ENCODE data around the gene RAI2. TPM values are rescaled to one million over a fixed set of nuclear protein-coding genes. Genes with fewer than 3 reads are reported as not detected.

Gene RAI2
- 1 to 10 TPM; 3.9 to 7.0 TPM for polyA plus RNA-seq

DNA sequence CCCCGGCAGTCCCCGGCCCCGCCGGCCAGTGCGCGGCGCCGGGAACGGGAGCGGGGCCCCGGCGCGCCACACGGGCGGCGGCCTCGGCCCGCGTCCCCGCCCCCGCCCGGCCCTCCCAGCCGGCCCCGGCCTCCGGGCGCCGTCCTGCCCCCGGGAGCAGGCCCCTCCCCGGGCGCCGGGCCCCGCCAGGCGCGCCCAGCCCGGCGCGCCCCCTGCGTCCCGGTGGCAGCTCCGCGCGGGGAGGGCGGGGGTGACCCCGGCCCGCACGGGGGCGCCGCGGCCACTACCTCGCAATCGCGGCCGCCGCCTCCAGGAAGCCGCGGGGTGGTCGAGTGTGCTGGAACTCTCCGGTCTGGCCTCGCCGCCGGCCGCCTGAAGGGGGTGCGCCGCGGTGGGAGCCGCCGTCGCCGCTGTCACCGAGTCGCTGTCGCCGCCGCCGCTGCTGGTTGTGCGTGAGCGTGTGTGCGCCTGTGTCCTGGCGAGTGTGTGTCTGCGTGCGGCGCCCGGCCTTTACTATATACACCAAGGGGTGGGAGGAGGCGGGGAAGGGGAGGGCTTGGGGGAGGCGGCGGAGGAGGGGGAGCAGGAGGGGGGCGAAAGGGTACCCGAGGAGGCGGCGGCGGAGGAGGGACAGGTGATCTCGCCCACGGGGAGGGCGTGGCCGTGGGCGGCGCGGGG is at the start of gene RAI2:
TSS of gene RAI2 (minus strand) at position 488 of the 678 bp plus-strand sequence. CDS start 59,288 bp downstream, outside the sequence.
- H3K9me3 ChIP-seq (ENCODE audit: control insufficient read depth in 2 of 2, insufficient read depth in 1 of 2, low read depth in 1 of 2, low read length in 1 of 2): no peaks in the 10 kb centered on the region
- peak within 1 kb of the TSS; percentile 54 for H3K4me3 ChIP-seq (ENCODE audit: low read depth in 1 of 2, low read length in 2 of 2)
- 2 to 19% methylated on average over 49 to 96 of the region's 98 CpGs for whole genome bisulfite sequencing, 2 donors
- H3K27ac ChIP-seq (ENCODE audit: low read depth in 2 of 2, low read length in 1 of 2): peak within 1 kb of the TSS; percentile 49 to 54
- H3K27me3 ChIP-seq (ENCODE audit: control insufficient read depth in 1 of 2, insufficient read depth in 2 of 2, low read length in 2 of 2): peaks cover 0 to under 1% of the 10 kb centered on the region in 2 donors
- no peaks in the 10 kb centered on the region for H3K4me1 ChIP-seq (ENCODE audit: control insufficient read depth in 2 of 2, insufficient read depth in 2 of 2, low read length in 1 of 2)
- H3K36me3 ChIP-seq (ENCODE audit: control insufficient read depth in 2 of 2, insufficient read depth in 2 of 2, low read length in 1 of 2): no peaks in the 10 kb centered on the region

DNA sequence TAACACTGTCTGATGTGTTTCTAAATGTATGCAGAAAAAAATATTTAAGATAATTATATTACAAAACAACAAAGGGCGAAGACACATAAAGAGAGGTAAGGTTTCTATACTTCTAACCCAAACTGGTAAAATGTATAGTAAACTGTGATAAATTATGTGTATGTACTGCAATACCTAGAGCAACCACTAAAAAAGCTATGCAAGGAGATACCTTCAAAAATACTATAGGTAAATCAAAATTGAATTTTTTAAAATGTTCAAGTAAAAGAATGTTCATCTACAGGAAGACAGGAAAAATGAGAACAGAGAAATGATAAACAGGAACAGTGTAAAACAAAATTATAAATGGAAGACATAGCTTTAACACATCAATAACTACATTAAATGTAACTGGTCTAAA is 27.3 kb upstream of the RAI2 start:
- no peak overlapping the region for H3K27ac ChIP-seq (ENCODE audit: low read depth in 2 of 2, low read length in 1 of 2)
- H3K9me3 ChIP-seq (ENCODE audit: control insufficient read depth in 2 of 2, insufficient read depth in 1 of 2, low read depth in 1 of 2, low read length in 1 of 2): no peaks in the 10 kb centered on the region
- no peaks in the 10 kb centered on the region for H3K4me1 ChIP-seq (ENCODE audit: control insufficient read depth in 2 of 2, insufficient read depth in 2 of 2, low read length in 1 of 2)
- 90 to 97% methylated on average over 1 of the region's 1 CpG for WGBS, 2 donors
- no peak overlapping the region for H3K4me3 ChIP-seq (ENCODE audit: low read depth in 1 of 2, low read length in 2 of 2)
- no peaks in the 10 kb centered on the region for H3K36me3 ChIP-seq (ENCODE audit: control insufficient read depth in 2 of 2, insufficient read depth in 2 of 2, low read length in 1 of 2)
- H3K27me3 ChIP-seq (ENCODE audit: control insufficient read depth in 1 of 2, insufficient read depth in 2 of 2, low read length in 2 of 2): no peaks in the 10 kb centered on the region

DNA sequence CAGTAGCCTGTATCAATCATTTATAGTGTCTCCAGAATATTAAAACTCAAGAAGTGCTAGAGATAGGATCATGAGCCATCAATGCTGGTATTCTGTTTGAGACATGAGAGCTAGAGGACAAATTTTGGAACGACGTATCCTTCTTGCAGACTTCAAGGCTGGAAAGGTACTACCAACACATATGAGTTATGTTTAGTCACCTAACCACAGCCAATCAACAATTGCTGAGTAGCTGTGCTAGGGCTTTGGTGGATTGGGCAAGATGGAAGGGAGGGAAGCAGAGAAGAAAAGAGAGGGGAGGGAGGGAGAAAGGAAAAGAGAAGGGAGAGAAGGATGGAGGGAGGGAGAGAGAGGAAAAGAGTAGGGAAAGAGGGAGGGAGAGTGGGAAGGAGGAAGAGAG is 21.6 kb upstream of the RAI2 start:
- Histone ChIP-seq H3K9me3 (ENCODE audit: control insufficient read depth in 2 of 2, insufficient read depth in 1 of 2, low read depth in 1 of 2, low read length in 1 of 2) (no peaks in the 10 kb centered on the region), H3K4me3 (ENCODE audit: low read depth in 1 of 2, low read length in 2 of 2) (no peak overlapping the region), H3K36me3 (ENCODE audit: control insufficient read depth in 2 of 2, insufficient read depth in 2 of 2, low read length in 1 of 2) (no peaks in the 10 kb centered on the region), H3K4me1 (ENCODE audit: control insufficient read depth in 2 of 2, insufficient read depth in 2 of 2, low read length in 1 of 2) (no peaks in the 10 kb centered on the region), H3K27ac (ENCODE audit: low read depth in 2 of 2, low read length in 1 of 2) (no peak overlapping the region), H3K27me3 (ENCODE audit: control insufficient read depth in 1 of 2, insufficient read depth in 2 of 2, low read length in 2 of 2) (no peaks in the 10 kb centered on the region)
- WGBS, 2 donors: 72 to 89% methylated on average over 2 of the region's 2 CpGs

DNA sequence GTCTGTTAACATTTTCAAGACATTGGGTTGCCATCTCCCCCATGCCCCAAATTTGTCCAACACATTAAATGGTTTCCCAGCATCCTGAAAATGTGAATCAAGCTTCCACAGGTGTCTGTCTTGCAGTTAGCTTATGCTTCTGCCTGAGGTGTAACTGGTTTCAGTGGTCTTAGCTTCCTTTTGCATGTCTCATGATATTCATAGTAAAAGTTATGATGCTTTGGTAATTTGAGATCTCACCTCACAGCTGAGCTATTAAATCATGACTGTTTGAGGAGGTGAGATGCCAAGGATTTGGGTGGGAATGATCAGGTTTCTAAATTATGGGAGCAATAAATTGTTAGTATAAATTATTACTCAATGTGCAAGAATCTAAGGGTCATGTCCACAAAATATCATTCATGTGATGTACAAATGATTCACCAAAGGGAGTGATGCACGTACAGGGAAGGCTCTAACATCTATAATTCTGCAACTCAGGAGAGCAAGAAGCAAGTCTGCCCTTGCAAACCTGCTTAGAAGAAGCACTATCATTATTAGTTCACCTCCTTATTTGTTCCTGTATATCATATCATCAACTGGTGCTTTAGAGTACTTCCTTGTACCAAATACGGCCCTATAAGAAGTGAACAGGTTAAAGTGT is 17.1 kb upstream of the RAI2 start:
- 50 to 78% methylated on average over 2 of the region's 2 CpGs for WGBS, 2 donors
- Histone ChIP-seq H3K27ac (ENCODE audit: low read depth in 2 of 2, low read length in 1 of 2) (no peak overlapping the region), H3K9me3 (ENCODE audit: control insufficient read depth in 2 of 2, insufficient read depth in 1 of 2, low read depth in 1 of 2, low read length in 1 of 2) (no peaks in the 10 kb centered on the region)

DNA sequence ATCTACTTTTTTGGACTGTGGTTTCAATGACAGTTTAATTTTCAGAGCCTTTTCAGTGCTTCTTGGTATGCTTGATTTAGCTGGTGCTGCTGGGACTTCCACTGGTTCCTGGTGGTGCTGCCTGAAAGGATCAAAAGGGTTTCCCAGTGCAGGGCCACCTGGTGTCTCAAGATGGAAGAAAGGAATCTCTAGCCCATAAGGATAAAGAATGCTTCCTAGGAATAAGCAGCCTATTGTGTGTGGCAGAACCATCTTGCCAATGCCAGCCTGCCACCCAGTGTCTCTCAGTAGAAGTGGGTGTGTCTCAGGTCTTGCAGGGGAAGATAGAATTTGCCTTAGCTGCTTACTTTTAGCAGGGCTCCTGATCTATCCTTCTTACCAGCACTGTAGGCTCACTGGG is 15.0 kb upstream of the RAI2 start:
- H3K4me3 ChIP-seq (ENCODE audit: low read depth in 1 of 2, low read length in 2 of 2): no peak overlapping the region
- H3K9me3 ChIP-seq (ENCODE audit: control insufficient read depth in 2 of 2, insufficient read depth in 1 of 2, low read depth in 1 of 2, low read length in 1 of 2): no peaks in the 10 kb centered on the region
- H3K4me1 ChIP-seq (ENCODE audit: control insufficient read depth in 2 of 2, insufficient read depth in 2 of 2, low read length in 1 of 2): no peaks in the 10 kb centered on the region
- H3K27ac ChIP-seq (ENCODE audit: low read depth in 2 of 2, low read length in 1 of 2): no peak overlapping the region
- H3K27me3 ChIP-seq (ENCODE audit: control insufficient read depth in 1 of 2, insufficient read depth in 2 of 2, low read length in 2 of 2): no peaks in the 10 kb centered on the region
- H3K36me3 ChIP-seq (ENCODE audit: control insufficient read depth in 2 of 2, insufficient read depth in 2 of 2, low read length in 1 of 2): no peaks in the 10 kb centered on the region

More for the DNA sequence above, 17.1 kb upstream of the RAI2 start:
- H3K4me3 ChIP-seq (ENCODE audit: low read depth in 1 of 2, low read length in 2 of 2): no peak overlapping the region
- no peaks in the 10 kb centered on the region for H3K36me3 ChIP-seq (ENCODE audit: control insufficient read depth in 2 of 2, insufficient read depth in 2 of 2, low read length in 1 of 2)
- no peaks in the 10 kb centered on the region for H3K27me3 ChIP-seq (ENCODE audit: control insufficient read depth in 1 of 2, insufficient read depth in 2 of 2, low read length in 2 of 2)
- H3K4me1 ChIP-seq (ENCODE audit: control insufficient read depth in 2 of 2, insufficient read depth in 2 of 2, low read length in 1 of 2): no peaks in the 10 kb centered on the region

DNA sequence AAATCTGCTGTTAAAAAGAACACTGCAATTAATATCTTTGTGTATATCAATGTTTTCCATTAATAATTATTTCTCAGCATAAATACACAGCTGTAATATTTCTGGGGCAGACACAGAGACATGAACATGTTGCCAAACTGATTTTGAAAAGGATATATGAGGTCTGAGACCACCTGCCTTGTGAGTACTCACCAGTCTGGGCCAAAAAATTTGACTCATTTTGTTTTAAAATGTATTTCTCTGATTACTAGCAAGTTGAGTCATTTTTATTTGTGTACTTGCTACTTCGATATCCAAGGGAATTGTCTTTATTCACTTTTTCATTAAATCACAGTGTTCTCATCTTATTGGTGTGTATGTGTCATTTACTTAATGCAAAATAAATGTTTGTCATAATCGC is 8.5 kb upstream of the RAI2 start:
- no peak overlapping the region for H3K27ac ChIP-seq (ENCODE audit: low read depth in 2 of 2, low read length in 1 of 2)
- WGBS, 2 donors: 84 to 86% methylated on average over 2 of the region's 2 CpGs

DNA sequence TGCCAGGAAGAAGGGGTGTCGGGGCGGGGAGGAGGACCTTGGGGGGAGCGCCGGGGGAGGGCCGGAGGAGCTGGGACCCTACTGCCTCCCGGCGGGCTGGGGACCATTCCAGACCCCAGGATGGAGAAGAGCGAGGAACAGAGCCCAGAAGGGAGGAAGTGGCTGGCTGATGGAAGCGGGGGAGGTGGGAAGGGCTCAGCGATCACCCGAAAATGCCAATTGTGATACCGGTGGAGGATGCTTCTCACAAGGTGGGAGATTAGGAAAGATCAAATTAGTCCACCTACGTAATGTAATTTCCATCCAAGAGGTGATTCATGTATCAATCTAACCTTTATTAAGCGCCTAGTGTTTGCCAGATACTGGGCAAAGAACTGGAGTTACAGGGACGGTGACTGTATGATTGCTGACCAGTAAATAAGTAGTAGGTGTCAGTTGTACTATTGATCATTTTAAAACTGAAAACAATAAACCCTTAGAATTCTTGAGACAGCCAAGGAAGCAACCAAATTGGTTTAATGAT is 452 bp upstream of the RAI2 start:
- Histone ChIP-seq H3K4me3 (ENCODE audit: low read depth in 1 of 2, low read length in 2 of 2) (peak overlapping the region; percentile 54), H3K4me1 (ENCODE audit: control insufficient read depth in 2 of 2, insufficient read depth in 2 of 2, low read length in 1 of 2) (no peaks in the 10 kb centered on the region), H3K27ac (ENCODE audit: low read depth in 2 of 2, low read length in 1 of 2) (no peak overlapping the region), H3K27me3 (ENCODE audit: control insufficient read depth in 1 of 2, insufficient read depth in 2 of 2, low read length in 2 of 2) (no peaks in the 10 kb centered on the region), H3K36me3 (ENCODE audit: control insufficient read depth in 2 of 2, insufficient read depth in 2 of 2, low read length in 1 of 2) (no peaks in the 10 kb centered on the region), H3K9me3 (ENCODE audit: control insufficient read depth in 2 of 2, insufficient read depth in 1 of 2, low read depth in 1 of 2, low read length in 1 of 2) (no peaks in the 10 kb centered on the region)
- WGBS, 2 donors: 7 to 36% methylated on average over 8 to 15 of the region's 15 CpGs

More for the DNA sequence above, 8.5 kb upstream of the RAI2 start:
- no peak overlapping the region for H3K4me3 ChIP-seq (ENCODE audit: low read depth in 1 of 2, low read length in 2 of 2)
- H3K9me3 ChIP-seq (ENCODE audit: control insufficient read depth in 2 of 2, insufficient read depth in 1 of 2, low read depth in 1 of 2, low read length in 1 of 2): no peaks in the 10 kb centered on the region
- no peaks in the 10 kb centered on the region for H3K36me3 ChIP-seq (ENCODE audit: control insufficient read depth in 2 of 2, insufficient read depth in 2 of 2, low read length in 1 of 2)
- H3K27me3 ChIP-seq (ENCODE audit: control insufficient read depth in 1 of 2, insufficient read depth in 2 of 2, low read length in 2 of 2): no peaks in the 10 kb centered on the region
- no peaks in the 10 kb centered on the region for H3K4me1 ChIP-seq (ENCODE audit: control insufficient read depth in 2 of 2, insufficient read depth in 2 of 2, low read length in 1 of 2)

DNA sequence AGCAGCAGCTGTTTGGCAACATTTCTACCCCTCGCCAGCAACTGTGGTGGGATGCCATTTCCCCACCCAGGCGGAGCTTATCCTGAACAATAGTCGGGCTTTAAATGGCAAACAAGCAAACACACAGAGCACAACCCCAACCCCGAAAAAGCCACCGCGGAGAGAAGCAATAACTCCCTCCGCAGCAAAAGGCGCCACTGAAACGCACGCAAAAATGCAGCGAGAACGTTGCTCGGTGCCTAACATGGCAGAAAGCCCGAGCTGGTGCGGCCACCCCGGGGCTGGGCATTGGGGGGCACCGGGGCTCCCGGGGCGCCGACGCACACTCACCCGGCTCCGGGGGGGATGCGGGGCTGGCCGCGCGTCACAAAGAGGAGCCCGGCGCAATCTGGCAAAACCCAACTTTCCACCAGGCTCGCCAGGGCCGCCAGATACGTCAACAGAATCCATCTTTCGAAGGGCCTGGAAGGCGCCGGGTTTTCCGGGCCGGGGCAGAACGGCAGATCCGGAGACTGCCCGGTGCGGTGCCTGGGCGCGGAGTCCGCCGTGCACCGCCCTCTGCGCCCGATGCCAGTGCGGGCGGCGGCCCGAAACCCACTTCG is 818 bp downstream of the RAI2 start:
- 1 to 31% methylated on average over 32 to 53 of the region's 53 CpGs for WGBS, 2 donors
- H3K4me1 ChIP-seq (ENCODE audit: control insufficient read depth in 2 of 2, insufficient read depth in 2 of 2, low read length in 1 of 2): no peaks in the 10 kb centered on the region
- H3K4me3 ChIP-seq (ENCODE audit: low read depth in 1 of 2, low read length in 2 of 2): peak overlapping the region; percentile 42 to 54
- no peaks in the 10 kb centered on the region for H3K36me3 ChIP-seq (ENCODE audit: control insufficient read depth in 2 of 2, insufficient read depth in 2 of 2, low read length in 1 of 2)
- peak overlapping the region; percentile 27 to 49 for H3K27ac ChIP-seq (ENCODE audit: low read depth in 2 of 2, low read length in 1 of 2)
- peaks cover 0 to 2% of the 10 kb centered on the region in 2 donors for H3K27me3 ChIP-seq (ENCODE audit: control insufficient read depth in 1 of 2, insufficient read depth in 2 of 2, low read length in 2 of 2)
- H3K9me3 ChIP-seq (ENCODE audit: control insufficient read depth in 2 of 2, insufficient read depth in 1 of 2, low read depth in 1 of 2, low read length in 1 of 2): no peaks in the 10 kb centered on the region

DNA sequence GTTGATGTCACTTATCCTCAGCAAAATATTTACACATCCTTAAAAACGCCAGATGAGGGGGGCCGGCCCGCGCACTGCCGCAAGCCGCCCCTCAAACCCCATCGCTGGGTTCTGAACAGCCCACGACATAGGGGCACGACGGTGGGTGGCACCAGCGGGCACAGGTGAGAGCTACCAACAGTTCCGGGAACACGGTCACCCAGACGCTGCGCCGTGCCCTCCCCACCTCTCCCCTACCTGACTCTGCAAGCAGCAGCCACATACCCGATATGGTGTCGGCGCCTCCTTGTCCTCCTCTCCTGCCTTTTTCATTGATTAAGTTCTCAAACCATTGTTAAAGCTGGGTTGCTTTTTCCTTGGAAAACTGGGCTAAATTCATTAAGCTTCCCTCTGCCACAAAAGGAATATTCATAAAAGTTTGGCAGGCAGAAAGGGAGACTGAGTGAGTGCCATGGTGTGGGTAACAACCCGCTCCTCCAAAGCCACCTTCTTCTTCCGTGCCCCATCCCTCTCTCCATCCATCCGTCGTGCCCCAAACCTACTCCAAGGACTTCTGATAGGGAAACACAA is 1.4 kb downstream of the RAI2 start:
- Histone ChIP-seq H3K9me3 (ENCODE audit: control insufficient read depth in 2 of 2, insufficient read depth in 1 of 2, low read depth in 1 of 2, low read length in 1 of 2) (no peaks in the 10 kb centered on the region), H3K4me3 (ENCODE audit: low read depth in 1 of 2, low read length in 2 of 2) (peak overlapping the region; percentile 42 to 54)
- 2 to 24% methylated on average over 23 of the region's 23 CpGs for WGBS, 2 donors

More for the DNA sequence above, 1.4 kb downstream of the RAI2 start:
- H3K36me3 ChIP-seq (ENCODE audit: control insufficient read depth in 2 of 2, insufficient read depth in 2 of 2, low read length in 1 of 2): no peaks in the 10 kb centered on the region
- H3K4me1 ChIP-seq (ENCODE audit: control insufficient read depth in 2 of 2, insufficient read depth in 2 of 2, low read length in 1 of 2): peaks cover 0 to 1% of the 10 kb centered on the region in 2 donors
- H3K27me3 ChIP-seq (ENCODE audit: control insufficient read depth in 1 of 2, insufficient read depth in 2 of 2, low read length in 2 of 2): peaks cover 0 to 2% of the 10 kb centered on the region in 2 donors
- peak overlapping the region in 1 of 2 donors; percentile 27 for H3K27ac ChIP-seq (ENCODE audit: low read depth in 2 of 2, low read length in 1 of 2)
